Vagina (tissue), 2 donors: Measurements from ENCODE around the gene USP54.

Experiments used
- CTCF ChIP-seq, 3 experiments: fragments of 450-650 bp in 2 of 3; fragments of 200-600 bp in 1 of 3; sonication (generic) in 1 of 3; IDR thresholded peaks; one replicate each; pipeline ENCODE4 v1.5.1; 2017 to 2019; ENCODE audit warnings: antibody characterized with exemption in 3 of 3, mild to moderate bottlenecking in 2 of 3, moderate library complexity in 2 of 3
- POLR2A ChIP-seq, 2 donors: fragments of 450-650 bp; IDR thresholded peaks; one replicate each; pipeline ENCODE4 v1.6.1; 2017; ENCODE audit warnings: antibody characterized with exemption in 2 of 2, mild to moderate bottlenecking in 2 of 2, moderate library complexity in 2 of 2

DNA sequence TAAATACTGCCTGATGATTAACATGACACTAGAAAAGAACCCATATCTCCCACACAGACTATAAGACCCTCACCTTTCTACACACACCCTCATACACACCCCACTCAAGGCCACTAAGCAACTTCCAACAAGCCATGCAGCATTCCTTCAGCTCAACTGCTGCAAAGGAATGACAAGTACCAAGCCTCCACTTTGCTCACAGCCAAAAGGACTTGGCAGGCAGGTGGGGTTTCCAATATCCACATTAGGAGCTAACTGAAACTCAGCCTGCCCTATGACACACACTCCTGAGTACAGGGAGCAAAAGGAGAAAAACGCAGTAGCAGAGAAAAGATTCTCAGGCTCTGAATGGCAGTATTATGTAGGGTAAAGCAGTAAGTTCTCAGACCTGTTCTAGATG, 13.4 kb downstream of the USP54 start:
- TF ChIP-seq CTCF (IDR thresholded peaks at IDR 0.05) (no peak), POLR2A (IDR thresholded peaks at IDR 0.05) (no peak)
